Measurements from ENCODE around the gene SPTBN1. TPM values are rescaled to one million over a fixed set of nuclear protein-coding genes. Genes with fewer than 3 reads are reported as not detected.

SPTBN1 gene
- total RNA-seq, 8 experiments from 2014 or later, result 114 to 408 (median 185) TPM

GRCh38 chr2:54704688-54705605 is 248.8 kb downstream of the SPTBN1 start:
- in situ Hi-C loops (cut with MboI; ENCODE audit: low pct_unique_long_range_greater_than_20kb in 2 of 9, low sequenced_read_pairs in 9 of 9, unreplicated experiment in 9 of 9), result loop anchor here in 5 of 9 experiments (25.0 kb wide), 1 partner anchor 593 kb away; the partner anchor contains the start of gene ACYP2 (in 5 of the 5)
- ATAC-seq (replicated peaks in 6 of 8), result peak in 6 of 8 experiments; percentile 44 to 82 (median 60)
- WGBS, 10 experiments, result 0 to 18% (median 2%) methylated on average over 1 to 3 of the region's 3 CpGs; no CpG with 5 or more reads in 2 of the 10 experiments
- Histone ChIP-seq H3K27ac (no peak overlapping the region), H3K4me1 (replicated peaks in 1 of 2) (no peaks in the 10 kb centered on the region), H3K4me3 (no peak overlapping the region)

DNA sequence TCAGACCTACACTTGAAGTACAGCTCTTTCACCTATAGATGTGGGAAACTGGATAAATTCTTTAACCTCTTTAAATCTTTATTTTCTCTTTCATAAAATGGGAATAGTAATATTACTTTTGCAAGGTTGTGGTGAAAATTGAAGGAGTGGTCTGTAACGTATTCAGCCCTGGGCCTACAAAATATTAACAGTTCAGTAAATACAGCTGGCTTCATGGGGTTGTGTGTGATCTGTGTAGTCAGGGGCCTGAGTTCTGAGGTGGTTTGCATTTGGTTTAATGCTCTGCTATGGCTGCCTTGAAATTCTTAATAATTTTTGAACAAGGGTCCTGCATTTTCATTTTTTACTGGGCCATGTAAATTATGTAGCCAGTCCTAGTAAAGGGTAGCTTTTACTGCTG is 250.5 kb downstream of the SPTBN1 start:
- no peak overlapping the region for H3K4me3 ChIP-seq
- H3K27ac ChIP-seq, result no peak overlapping the region
- ATAC-seq (replicated peaks in 6 of 8), result no peak
- H3K4me1 ChIP-seq (replicated peaks in 1 of 2), result no peaks in the 10 kb centered on the region
- WGBS, 10 experiments, result 60 to 100% (median 100%) methylated on average over 1 of the region's 1 CpG; no CpG with 5 or more reads in 2 of the 10 experiments
- in situ Hi-C loops (cut with MboI; ENCODE audit: low pct_unique_long_range_greater_than_20kb in 2 of 9, low sequenced_read_pairs in 9 of 9, unreplicated experiment in 9 of 9), result loop anchor here in 5 of 9 experiments (25.0 kb wide), 1 partner anchor 594 kb away; the partner anchor contains the start of gene ACYP2 (in 5 of the 5)

- H3K27ac ChIP-seq, result no peak overlapping the region
- WGBS, 10 experiments, result 97% methylated on average over 5 of the region's 35 CpGs; no CpG with 5 or more reads in 9 of the 10 experiments
Measured at GRCh38 chr2:54708584-54709335, 252.6 kb downstream of the SPTBN1 start.

DNA sequence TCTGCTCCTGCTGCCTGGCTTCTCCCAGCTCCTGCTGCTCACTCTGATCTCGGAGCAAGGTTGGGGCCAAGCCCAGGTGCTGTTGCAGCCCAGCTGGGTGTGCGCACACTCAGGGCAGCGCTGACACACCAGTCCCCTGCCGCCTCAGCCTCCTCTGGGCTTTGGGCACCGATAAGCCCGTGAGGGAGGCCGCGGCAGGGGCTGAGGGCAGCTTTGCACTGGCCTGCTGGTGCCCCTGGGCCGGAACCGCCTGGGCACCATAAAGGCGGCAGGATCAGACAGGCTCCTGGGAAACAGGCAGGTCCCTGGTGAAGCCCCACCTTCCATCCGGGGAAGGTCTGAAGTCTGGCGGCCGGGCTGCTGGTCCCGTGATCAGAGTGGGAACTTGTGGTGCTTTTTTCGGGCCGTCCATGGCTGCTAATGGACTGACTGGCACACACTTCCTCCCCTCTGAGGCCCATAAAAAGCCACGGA is 253.2 kb downstream of the SPTBN1 start:
- H3K4me3 ChIP-seq, result no peak overlapping the region
- in situ Hi-C loops (cut with MboI; ENCODE audit: low pct_unique_long_range_greater_than_20kb in 2 of 9, low sequenced_read_pairs in 9 of 9, unreplicated experiment in 9 of 9), result loop anchor here in 5 of 9 experiments (25.0 kb wide), 1 partner anchor 597 kb away; the partner anchor contains the start of gene ACYP2 (in 5 of the 5)

More at GRCh38 chr2:54708584-54709335, 252.6 kb downstream of the SPTBN1 start:
- Histone ChIP-seq H3K4me1 (replicated peaks in 1 of 2) (no peaks in the 10 kb centered on the region), H3K4me3 (peak overlapping the region in 2 of 5 donors; percentile 15 to 24)
- ATAC-seq (replicated peaks in 6 of 8), result peak; percentile 65 to 94 (median 80)
- in situ Hi-C loops (cut with MboI; ENCODE audit: low pct_unique_long_range_greater_than_20kb in 2 of 9, low sequenced_read_pairs in 9 of 9, unreplicated experiment in 9 of 9), result loop anchor here in 5 of 9 experiments (25.0 kb wide), 1 partner anchor 596 kb away; the partner anchor contains the start of gene ACYP2 (in 5 of the 5)

DNA sequence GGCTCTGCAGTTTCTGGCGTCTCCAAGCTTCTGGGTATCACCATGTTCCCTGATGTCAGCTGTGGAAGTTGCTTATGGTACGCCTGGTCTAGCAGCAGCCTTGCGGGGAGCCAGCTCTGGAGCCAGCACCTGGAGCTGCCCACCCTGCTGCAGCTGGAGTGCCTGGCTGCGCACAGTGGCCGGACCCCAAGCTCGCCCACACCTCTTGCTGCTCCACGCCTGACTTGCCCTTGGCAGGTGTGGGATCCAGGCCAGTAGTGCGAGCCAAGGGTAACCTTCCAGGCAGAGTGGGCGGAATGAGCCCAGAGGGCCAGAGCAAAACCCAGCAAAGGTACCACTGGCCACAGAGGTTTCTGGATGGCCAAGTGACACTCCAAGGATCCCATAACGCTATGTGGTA is 254.1 kb downstream of the SPTBN1 start:
- Histone ChIP-seq H3K4me3 (no peak overlapping the region), H3K4me1 (replicated peaks in 1 of 2) (no peaks in the 10 kb centered on the region), H3K27ac (no peak overlapping the region)
- 50 to 100% (median 88%) methylated on average over 1 to 5 of the region's 10 CpGs; no CpG with 5 or more reads in 2 of the 10 experiments for WGBS, 10 experiments
- in situ Hi-C loops (cut with MboI; ENCODE audit: low pct_unique_long_range_greater_than_20kb in 2 of 9, low sequenced_read_pairs in 9 of 9, unreplicated experiment in 9 of 9), result loop anchor here in 5 of 9 experiments (10.0 to 25.0 kb wide), 2 partner anchors 125 to 598 kb away; partner anchors contain the start of gene ACYP2 (in 5 of the 5)
- ATAC-seq (replicated peaks in 6 of 8), result no peak

More for the DNA sequence above, 253.2 kb downstream of the SPTBN1 start:
- no peaks in the 10 kb centered on the region for H3K4me1 ChIP-seq (replicated peaks in 1 of 2)
- WGBS, 10 experiments, result 70 to 100% (median 93%) methylated on average over 1 to 5 of the region's 18 CpGs; no CpG with 5 or more reads in 5 of the 10 experiments
- H3K27ac ChIP-seq, result no peak overlapping the region
- peak in 4 of 8 experiments; percentile 3 to 40 (median 20) for ATAC-seq (replicated peaks in 6 of 8)

DNA sequence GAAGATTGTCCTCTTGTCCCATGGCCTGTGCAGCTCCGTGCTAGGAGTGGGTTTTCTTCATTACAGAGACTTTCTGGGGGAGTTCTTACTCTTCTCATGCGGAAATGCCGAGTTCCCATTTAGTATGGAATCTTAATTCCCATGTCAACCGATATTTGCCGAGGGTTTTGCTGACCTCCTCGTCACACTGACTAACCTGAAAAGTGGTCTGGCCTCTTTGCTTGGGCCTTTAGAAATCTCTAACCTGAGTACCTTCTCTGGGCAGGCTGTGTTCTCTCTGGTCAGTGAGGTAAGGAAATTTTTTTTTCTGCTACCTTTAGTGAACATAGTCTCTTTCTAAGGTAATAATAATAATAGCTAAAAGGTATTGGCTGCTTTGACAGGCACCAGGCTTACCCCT is 256.4 kb downstream of the SPTBN1 start:
- in situ Hi-C loops (cut with MboI; ENCODE audit: low pct_unique_long_range_greater_than_20kb in 2 of 9, low sequenced_read_pairs in 9 of 9, unreplicated experiment in 9 of 9), result loop anchor here in 5 of 9 experiments (10.0 to 25.0 kb wide), 2 partner anchors 122 to 600 kb away; partner anchors contain the start of gene ACYP2 (in 5 of the 5)
- no peaks in the 10 kb centered on the region for H3K4me1 ChIP-seq (replicated peaks in 1 of 2)
- no peak for ATAC-seq (replicated peaks in 6 of 8)
- 60 to 91% (median 85%) methylated on average over 1 to 6 of the region's 6 CpGs; no CpG with 5 or more reads in 3 of the 10 experiments for WGBS, 10 experiments
- H3K27ac ChIP-seq, result no peak overlapping the region
- no peak overlapping the region for H3K4me3 ChIP-seq

DNA sequence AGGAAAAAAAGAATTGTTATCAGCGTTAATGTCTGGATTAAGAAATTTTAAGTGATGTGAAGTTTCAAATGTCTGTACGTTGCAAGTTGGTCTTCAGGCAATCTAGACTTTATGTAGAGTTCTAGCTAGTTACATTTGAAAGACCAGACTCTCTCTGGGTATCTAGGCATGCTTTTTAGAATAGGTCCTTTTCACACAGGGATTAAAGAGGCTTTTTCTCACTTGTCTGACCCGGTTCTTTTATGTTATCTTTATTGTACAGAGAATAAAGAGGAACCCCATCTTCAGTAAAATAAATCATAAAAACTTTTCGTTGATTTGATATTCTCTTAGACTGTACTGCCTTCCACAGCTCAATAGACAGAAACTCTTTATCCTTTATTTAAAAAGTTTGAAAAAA is 258.9 kb downstream of the SPTBN1 start:
- no peak overlapping the region for H3K27ac ChIP-seq
- no peak overlapping the region for H3K4me3 ChIP-seq
- in situ Hi-C loops (cut with MboI; ENCODE audit: low pct_unique_long_range_greater_than_20kb in 2 of 9, low sequenced_read_pairs in 9 of 9, unreplicated experiment in 9 of 9), result loop anchor here in 5 of 9 experiments (10.0 to 25.0 kb wide), 2 partner anchors 120 to 603 kb away; partner anchors contain the start of gene ACYP2 (in 5 of the 5)
- 27 to 66% (median 55%) methylated on average over 2 to 4 of the region's 4 CpGs for WGBS, 10 experiments
- H3K4me1 ChIP-seq (replicated peaks in 1 of 2), result no peaks in the 10 kb centered on the region
- no peak for ATAC-seq (replicated peaks in 6 of 8)

- Histone ChIP-seq H3K4me1 (replicated peaks in 1 of 2) (no peaks in the 10 kb centered on the region), H3K27ac (no peak overlapping the region), H3K4me3 (no peak overlapping the region)
- in situ Hi-C loops (cut with MboI; ENCODE audit: low pct_unique_long_range_greater_than_20kb in 2 of 9, low sequenced_read_pairs in 9 of 9, unreplicated experiment in 9 of 9), result loop anchor here in 5 of 9 experiments (10.0 to 25.0 kb wide), 2 partner anchors 118 to 604 kb away; partner anchors contain the start of gene ACYP2 (in 5 of the 5)
- ATAC-seq (replicated peaks in 6 of 8), result no peak
Measured at GRCh38 chr2:54716375-54716774, 260.2 kb downstream of the SPTBN1 start.

DNA sequence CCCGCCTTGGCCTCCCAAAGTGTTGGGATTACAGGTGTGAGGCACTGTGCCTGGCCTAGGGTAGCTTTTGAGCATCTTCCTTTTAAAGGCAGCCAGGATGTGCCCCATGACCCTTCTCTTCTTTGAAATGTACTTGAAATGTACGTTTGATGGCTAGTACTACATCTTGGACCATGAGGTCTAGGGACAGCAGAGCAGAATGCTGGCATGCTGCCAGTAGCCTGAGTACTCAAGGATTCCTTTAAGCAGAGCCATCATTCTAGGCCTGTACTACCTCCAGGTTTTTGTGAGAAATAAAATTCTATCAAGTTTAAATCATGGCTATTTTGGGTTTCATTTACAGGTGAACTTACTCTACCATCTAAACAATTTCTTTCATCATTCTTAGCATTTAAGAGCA is 264.4 kb downstream of the SPTBN1 start:
- in situ Hi-C loops (cut with MboI; ENCODE audit: low pct_unique_long_range_greater_than_20kb in 2 of 9, low sequenced_read_pairs in 9 of 9, unreplicated experiment in 9 of 9), result loop anchor here in 5 of 9 experiments (25.0 kb wide), 1 partner anchor 608 kb away; the partner anchor contains the start of gene ACYP2 (in 5 of the 5)
- Histone ChIP-seq H3K27ac (no peak overlapping the region), H3K4me3 (no peak overlapping the region), H3K4me1 (replicated peaks in 1 of 2) (peaks cover 5% of the 10 kb centered on the region in 2 donors)
- ATAC-seq (replicated peaks in 6 of 8), result no peak
- WGBS, 10 experiments, result 0 to 83% (median 29%) methylated on average over 1 to 2 of the region's 2 CpGs; no CpG with 5 or more reads in 3 of the 10 experiments

Other genes starting within 250 kb of the SPTBN1 start
- gene TSPYL6, start 200.1 kb upstream of the SPTBN1 start, total RNA-seq, result 1 to 10 TPM in 1 of 8 experiments, under 1 TPM in 7; 0.08 to 2.6 (median 0.71) TPM